ACHN (cell line): ENCODE data around the gene FAM107B.
"Not testable (repeated sequence)": the region's sequence is repeated elsewhere in the genome, so short reads cannot be mapped to it uniquely, and the experiment has no call there.

Experiments used
- DNase-seq: peaks from one replicate; pipeline ENCODE4 v3.0.0-alpha.2; 2015
- in situ Hi-C: cut with HindIII; loops from 2 replicates; pipeline ENCODE4 v1.10.0; 2017; ENCODE audit warnings: low sequenced_read_pairs, low pct_ligation_motif_present, low pct_unique_long_range_greater_than_20kb

FAM107B gene

DNA sequence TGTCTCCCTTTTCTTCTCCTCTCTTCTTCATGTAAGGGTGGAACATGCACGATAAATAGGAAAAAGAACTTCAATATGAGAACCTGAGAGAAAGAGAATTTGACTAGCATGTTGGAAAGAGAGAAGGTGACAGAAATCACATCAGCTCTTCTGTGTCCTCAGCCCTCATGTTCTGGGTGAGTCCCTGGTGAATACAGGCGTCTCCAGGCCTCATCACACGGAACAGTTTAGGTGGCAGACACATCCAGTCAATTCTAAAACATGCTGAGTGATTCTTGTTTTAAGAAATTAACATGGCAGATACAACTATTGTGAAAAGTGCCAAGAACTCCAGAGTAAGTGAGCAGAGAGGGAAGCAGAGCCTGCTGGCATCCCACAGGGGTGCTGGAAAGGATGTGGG, 96.1 kb downstream of the FAM107B start:
- no peak for DNase-seq
- in situ Hi-C loops = no loop called here

- in situ Hi-C loops = no loop called here
- DNase-seq = no peak
Measured at GRCh38 chr10:14676732-14677131, 98.0 kb downstream of the FAM107B start.

DNA sequence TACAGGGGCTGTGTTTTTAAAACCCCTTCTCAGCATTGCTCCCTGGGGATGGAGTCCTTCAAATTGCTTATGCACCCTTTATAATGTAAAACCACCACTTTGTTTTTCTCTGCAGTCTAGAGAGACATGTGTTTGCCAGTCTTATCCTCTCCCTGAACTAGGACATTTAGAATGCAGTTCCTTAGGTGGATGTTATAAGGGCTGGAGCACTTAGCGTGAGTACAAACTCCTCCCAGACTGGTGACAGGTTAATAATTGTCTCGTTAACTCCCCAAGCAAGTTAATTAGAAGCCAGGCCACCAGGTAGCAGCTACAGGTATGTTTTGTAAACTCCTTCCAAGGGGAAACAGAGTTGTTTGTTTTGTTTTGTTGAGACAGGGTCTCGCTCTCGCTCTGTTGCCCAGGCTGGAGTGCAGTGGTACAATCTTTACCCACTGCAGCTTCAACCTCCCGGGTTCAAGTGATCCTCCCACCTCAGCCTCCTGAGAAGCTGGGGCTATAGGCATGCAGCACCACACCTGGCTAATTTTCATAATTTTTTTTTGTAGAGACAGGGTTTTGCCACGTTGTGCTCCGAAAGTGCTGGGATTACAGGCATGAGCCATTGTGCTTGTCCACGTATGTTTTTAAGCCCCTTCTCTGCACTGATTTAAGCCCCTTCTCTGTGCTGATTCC, 100.2 kb downstream of the FAM107B start:
- in situ Hi-C loops = no loop called here
- DNase-seq = no peak

- no peak for DNase-seq
- in situ Hi-C loops = no loop called here
Measured at GRCh38 chr10:14673189-14673861, 101.4 kb downstream of the FAM107B start.

- no peak for DNase-seq
- in situ Hi-C loops = no loop called here
Measured at GRCh38 chr10:14671386-14671831, 103.3 kb downstream of the FAM107B start.

DNA sequence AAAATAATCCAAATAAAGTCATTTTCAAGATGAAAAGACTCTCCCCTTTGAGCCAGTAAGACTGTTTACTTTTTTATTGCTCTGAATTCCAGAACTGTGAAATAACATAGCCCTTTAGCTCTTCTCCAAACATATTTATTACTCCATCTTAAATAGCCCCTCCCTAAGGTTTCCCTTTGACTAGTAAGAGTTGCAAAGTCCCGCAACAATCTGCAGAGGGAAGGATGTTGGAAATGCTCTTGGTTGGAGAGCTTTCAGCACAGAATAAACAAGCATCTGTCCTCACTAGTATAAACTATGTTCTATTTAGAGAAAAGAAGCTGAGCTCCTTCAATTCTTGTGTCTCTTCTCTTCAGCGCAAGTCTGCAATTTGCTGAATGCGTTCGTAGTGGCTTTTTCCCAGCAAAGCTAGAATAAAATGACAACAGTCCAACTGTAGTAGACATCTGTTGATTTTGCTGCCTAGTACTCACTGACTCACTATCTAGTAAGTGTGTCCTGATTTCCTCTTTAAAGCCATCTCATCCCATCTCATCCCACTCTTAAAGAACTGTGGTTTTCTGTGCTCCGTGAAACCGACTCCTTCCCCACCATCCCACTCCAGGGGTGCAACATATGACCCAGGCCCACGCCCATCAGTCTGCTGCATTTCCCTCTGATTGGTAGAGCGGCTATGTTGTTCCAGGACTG, 104.0 kb downstream of the FAM107B start:
- in situ Hi-C loops = no loop called here
- no peak for DNase-seq

GRCh38 chr10:14669576-14669975, 105.1 kb downstream of the FAM107B start:
- in situ Hi-C loops = no loop called here
- DNase-seq = no peak

DNA sequence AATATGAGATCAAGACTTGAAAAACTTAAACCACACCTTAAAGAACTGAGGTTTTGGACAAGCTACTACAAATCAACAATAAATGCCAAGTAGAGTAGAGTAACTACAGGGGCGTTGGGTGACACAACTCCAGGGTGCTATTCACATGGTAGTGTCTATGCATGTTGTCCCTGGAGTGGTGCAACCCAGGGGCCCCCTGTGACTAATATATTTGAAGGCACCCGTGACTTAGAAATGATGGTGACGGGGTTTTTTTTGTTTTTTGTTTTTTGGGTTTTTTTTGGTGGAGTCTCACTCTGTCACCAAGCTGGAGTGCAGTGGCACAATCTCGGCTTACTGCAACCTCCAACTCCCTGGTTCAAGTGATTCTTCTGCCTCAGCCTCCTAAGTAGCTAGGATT, 106.9 kb downstream of the FAM107B start:
- in situ Hi-C loops = no loop called here
- DNase-seq = no peak

DNA sequence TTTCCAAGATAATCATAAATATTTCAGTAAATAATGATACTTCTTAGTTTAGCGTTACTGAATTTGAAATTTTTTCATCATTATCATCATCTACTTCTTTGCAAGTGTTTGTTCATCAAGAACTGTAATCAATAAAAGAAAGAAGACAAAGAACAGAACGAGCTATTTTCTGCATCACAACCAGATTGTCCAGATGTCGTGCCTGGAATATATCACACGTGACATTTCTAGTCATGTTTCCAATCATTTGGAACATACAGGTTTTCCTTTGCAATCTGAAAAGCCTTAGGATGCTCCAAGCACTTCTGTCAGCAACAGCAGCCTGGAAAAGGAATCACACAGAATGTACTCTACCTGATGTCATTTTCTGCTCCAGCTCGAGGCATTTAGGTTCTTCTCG, 107.4 kb downstream of the FAM107B start:
- DNase-seq = no peak
- in situ Hi-C loops = no loop called here

- in situ Hi-C loops = no loop called here
- no peak for DNase-seq
Measured at GRCh38 chr10:14665865-14666857, 108.5 kb downstream of the FAM107B start.

DNA sequence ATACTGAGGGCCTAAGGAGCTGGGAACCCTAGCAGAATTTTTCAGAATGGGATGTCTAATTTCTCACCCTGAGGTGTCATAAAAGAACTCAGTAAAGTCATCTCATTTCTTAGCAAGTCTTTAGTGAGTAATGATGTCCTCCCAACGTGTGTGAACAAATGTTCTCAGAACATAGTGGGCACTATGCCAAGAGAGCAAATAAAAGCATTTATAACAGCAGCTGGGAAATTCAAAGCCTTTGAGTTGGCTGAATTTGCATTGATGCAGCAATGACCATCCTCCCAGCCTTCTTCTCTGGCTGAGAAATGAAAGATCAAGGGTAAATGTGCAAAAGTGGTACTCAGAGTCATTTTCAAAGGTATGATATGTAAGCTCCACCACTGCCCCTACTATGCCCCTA, 109.4 kb downstream of the FAM107B start:
- no peak for DNase-seq
- in situ Hi-C loops = no loop called here

GRCh38 chr10:14664345-14664744, 110.4 kb downstream of the FAM107B start:
- in situ Hi-C loops = no loop called here
- DNase-seq = no peak

DNA sequence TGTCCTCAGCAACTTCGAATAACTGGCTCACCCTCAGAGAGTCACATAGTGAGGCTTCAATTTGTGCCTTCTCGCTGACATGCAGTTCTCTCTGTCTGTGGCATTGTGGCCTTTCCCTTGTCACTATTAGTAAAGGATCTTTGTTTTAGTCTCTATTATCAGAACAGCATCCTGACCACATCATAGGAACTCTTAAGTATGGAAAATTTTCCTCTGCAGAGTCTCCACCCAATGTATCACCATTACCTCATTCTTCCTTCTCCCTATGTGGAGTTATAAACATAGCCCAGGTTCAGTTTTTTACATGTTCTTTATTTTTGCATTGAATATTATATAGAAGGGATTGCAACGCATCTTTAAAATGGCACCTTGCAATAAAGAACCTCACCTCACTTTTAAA, 112.9 kb downstream of the FAM107B start:
- in situ Hi-C loops = no loop called here
- DNase-seq = no peak

- in situ Hi-C loops = no loop called here
- DNase-seq = no peak
Measured at GRCh38 chr10:14660831-14661230, 113.9 kb downstream of the FAM107B start.

DNA sequence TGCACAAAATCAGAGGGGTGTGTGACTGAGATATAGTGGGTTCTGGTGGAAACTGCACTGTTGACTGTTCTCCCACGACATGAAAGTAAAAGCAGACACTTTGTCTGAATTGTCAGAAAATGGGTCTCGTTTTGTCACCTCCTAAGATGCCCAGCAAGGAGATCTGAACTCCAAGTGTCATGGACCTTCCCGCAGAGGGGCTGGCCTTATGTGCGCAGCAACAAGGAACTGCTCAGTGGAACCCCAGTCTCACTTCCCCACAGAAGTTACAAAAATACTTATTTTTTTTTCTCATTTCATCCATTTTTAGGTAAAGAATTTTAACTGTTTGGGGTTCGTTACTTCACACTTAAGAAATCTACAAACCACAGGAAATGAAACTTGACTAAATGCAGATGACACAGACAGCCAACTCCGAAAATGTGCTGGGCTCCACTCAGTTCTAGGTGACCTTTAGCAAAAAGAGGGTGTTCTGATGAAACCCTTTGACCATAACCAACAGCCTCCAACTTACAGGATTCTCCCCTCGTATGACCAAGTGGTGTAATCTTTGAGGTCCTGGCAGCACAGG, 115.0 kb downstream of the FAM107B start:
- no peak for DNase-seq
- in situ Hi-C loops = no loop called here

DNA sequence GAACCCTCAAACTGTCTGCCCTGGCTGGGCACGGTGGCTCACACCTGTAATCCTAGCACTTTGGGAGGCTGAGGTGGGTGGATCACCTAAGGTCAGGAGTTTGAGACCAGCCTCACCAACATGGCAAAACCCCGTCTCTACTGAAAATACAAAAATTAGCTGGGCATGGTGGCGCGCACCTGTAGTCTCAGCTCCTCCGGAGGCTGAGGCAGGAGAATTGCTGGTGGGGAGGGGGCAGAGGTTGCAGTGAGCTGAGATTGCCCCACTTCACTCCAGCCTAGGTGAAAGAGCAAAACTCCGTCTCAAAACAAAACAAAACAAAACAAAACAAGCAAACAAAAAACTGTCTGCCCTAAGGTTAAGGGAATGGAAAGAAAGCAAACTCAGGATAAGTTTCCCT, 115.6 kb downstream of the FAM107B start:
- DNase-seq, in situ Hi-C loops: not testable (repeated sequence)

DNA sequence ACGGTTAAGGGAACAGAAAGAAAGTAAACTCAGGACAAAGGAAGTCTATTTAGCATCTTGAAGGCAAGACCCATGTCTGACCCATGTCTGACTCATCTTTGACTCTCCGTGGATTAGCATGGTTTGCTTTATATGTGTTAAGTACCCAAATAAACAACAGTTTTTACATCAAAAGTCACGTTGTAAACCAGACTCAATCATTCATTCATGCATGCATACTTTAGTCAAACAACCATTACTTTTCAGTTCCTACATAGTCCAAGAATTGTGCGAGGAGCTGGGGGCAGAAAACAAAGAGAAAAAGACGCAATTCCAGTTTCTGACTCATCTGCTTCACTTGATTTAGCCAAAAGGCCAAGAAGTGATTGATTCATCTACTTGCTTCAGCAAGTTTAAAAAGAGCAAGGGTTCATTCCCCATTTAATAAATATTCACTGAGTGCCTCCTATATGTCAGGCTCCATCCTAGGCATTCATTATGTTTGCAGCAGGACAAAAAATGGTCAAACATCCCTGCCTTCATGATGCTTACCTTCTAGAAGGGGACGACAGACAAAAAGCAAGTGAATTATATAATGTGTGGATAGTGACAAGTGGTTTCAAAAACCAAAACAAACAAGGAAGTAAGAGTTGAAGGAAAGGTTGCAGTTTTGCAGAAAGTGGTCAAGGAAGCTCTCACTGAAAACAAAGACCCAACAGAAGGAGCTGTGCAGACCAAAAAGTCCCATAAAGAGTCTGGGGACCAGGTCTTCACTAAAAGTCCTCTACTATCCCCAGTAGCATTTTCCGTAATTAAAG, 116.2 kb downstream of the FAM107B start:
- in situ Hi-C loops = no loop called here
- no peak for DNase-seq
